ENCODE data around the gene PIEZO2.

DNA sequence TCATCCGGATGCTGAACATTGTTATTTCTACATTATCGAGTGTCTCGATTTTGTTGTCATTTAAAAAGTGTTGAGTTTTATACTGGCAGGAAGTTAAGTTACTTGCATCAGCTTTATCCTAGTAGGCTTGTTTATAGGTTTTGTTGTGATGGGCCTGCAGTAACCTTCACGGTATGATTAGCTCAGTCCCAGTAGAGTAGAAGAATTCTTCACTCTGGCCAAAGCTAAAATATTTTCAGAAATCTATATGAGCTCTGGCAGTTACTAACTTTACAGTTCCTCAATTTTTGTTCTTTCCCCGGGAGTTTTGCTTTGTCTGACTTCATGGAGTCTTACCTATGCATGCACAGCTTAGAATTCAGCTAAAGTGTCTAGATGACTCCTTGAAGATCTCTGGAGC is 328.7 kb downstream of the PIEZO2 start:
- TF ChIP-seq POLR2AphosphoS5 (IDR thresholded peaks at IDR 0.05) (no peak), POLR2A (IDR thresholded peaks at IDR 0.05; ENCODE audit: low read depth) (no peak)
